ENCODE results near the gene LRRC45.
A peak's percentile ranks its signal among the peaks of the same experiment; 100 is the strongest.

The LRRC45 gene

GRCh38 chr17:82011617-82012187, 11.4 kb upstream of the LRRC45 start:
- Histone ChIP-seq H3K36me3 (ENCODE audit: control insufficient read depth in 2 of 2, insufficient read depth in 1 of 2, low read length in 2 of 2) (peaks cover 0 to 5% of the 10 kb centered on the region in 2 experiments; a peak in 1 of 3 replicates), H3K27ac (ENCODE audit: extremely low read depth, low read depth, low read length) (no peak overlapping the region), H3K4me3 (ENCODE audit: low read depth, low read length) (no peak overlapping the region), H3K9me3 (ENCODE audit: control insufficient read depth, insufficient read depth, low read depth, low read length) (no peaks in the 10 kb centered on the region), H3K4me1 (ENCODE audit: control insufficient read depth, insufficient read depth, low read length) (no peaks in the 10 kb centered on the region)
- ChIA-PET CTCF (interaction anchor here (0.6 to 4.7 kb wide), 2 partner anchors 9 to 87 kb away, joined by 3 to 30 read pairs; no protein-coding TSS in a partner anchor), POLR2A (no interaction called here)
- peak; percentile 74 for TF ChIP-seq GLIS1 (tag by site-specific recombination; IDR thresholded peaks at IDR 0.05)
- TF ChIP-seq FEZF1 (tag by site-specific recombination; IDR thresholded peaks at IDR 0.05) = no peak
- TF ChIP-seq ZNF19 (tag by site-specific recombination; IDR thresholded peaks at IDR 0.05; ENCODE audit: low read depth) = no peak
- peak; percentile 52 for TF ChIP-seq GLIS2 (tag by site-specific recombination; IDR thresholded peaks at IDR 0.05)
- TF ChIP-seq REPIN1 (tag by site-specific recombination; IDR thresholded peaks at IDR 0.05; ENCODE audit: low read depth) = no peak
- TF ChIP-seq ZNF501 (tag by site-specific recombination; IDR thresholded peaks at IDR 0.05) = no peak
- peak; percentile 90 for TF ChIP-seq ZIC2 (tag by site-specific recombination; IDR thresholded peaks at IDR 0.05)
- no peak for TF ChIP-seq ZNF114 (tag by site-specific recombination; IDR thresholded peaks at IDR 0.05)
- TF ChIP-seq, protein P1, sequence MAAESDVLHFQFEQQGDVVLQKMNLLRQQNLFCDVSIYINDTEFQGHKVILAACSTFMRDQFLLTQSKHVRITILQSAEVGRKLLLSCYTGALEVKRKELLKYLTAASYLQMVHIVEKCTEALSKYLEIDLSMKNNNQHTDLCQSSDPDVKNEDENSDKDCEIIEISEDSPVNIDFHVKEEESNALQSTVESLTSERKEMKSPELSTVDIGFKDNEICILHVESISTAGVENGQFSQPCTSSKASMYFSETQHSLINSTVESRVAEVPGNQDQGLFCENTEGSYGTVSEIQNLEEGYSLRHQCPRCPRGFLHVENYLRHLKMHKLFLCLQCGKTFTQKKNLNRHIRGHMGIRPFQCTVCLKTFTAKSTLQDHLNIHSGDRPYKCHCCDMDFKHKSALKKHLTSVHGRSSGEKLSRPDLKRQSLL (tag by site-specific recombination; IDR thresholded peaks at IDR 0.05) = no peak
- no peak for TF ChIP-seq ZNF837 (tag by site-specific recombination; IDR thresholded peaks at IDR 0.05)
- TF ChIP-seq, protein P2, sequence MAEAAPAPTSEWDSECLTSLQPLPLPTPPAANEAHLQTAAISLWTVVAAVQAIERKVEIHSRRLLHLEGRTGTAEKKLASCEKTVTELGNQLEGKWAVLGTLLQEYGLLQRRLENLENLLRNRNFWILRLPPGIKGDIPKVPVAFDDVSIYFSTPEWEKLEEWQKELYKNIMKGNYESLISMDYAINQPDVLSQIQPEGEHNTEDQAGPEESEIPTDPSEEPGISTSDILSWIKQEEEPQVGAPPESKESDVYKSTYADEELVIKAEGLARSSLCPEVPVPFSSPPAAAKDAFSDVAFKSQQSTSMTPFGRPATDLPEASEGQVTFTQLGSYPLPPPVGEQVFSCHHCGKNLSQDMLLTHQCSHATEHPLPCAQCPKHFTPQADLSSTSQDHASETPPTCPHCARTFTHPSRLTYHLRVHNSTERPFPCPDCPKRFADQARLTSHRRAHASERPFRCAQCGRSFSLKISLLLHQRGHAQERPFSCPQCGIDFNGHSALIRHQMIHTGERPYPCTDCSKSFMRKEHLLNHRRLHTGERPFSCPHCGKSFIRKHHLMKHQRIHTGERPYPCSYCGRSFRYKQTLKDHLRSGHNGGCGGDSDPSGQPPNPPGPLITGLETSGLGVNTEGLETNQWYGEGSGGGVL (tag by site-specific recombination; IDR thresholded peaks at IDR 0.05) = no peak
- TF ChIP-seq, protein P3, sequence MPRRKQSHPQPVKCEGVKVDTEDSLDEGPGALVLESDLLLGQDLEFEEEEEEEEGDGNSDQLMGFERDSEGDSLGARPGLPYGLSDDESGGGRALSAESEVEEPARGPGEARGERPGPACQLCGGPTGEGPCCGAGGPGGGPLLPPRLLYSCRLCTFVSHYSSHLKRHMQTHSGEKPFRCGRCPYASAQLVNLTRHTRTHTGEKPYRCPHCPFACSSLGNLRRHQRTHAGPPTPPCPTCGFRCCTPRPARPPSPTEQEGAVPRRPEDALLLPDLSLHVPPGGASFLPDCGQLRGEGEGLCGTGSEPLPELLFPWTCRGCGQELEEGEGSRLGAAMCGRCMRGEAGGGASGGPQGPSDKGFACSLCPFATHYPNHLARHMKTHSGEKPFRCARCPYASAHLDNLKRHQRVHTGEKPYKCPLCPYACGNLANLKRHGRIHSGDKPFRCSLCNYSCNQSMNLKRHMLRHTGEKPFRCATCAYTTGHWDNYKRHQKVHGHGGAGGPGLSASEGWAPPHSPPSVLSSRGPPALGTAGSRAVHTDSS (tag by site-specific recombination; IDR thresholded peaks at IDR 0.05) = no peak

DNA sequence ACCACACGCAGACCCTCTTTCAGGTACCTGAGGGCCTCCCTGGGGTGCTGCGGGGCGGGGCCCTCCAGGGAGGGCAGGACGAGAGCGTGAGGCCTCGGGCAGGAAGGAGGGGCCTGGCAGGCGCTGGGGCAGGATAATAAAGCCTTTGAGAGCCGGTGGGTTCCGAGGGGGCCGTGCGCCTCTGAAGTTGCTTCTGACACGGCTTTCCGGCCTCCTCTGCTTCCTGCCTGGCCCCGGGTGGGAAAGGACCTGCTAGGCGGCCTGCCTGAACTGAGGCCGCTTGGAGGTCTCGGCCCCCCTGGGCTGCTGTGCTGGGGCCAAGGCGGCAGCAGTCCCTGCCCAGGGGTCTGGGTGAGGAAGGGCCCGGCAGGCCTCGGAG, 10.9 kb upstream of the LRRC45 start:
- Histone ChIP-seq H3K9me3 (ENCODE audit: control insufficient read depth, insufficient read depth, low read depth, low read length) (no peaks in the 10 kb centered on the region), H3K36me3 (ENCODE audit: control insufficient read depth in 2 of 2, insufficient read depth in 1 of 2, low read length in 2 of 2) (peaks cover 0 to 5% of the 10 kb centered on the region in 2 experiments; a peak in 1 of 3 replicates), H3K4me3 (ENCODE audit: low read depth, low read length) (no peak overlapping the region), H3K4me1 (ENCODE audit: control insufficient read depth, insufficient read depth, low read length) (no peaks in the 10 kb centered on the region), H3K27ac (ENCODE audit: extremely low read depth, low read depth, low read length) (0 out of 2 replicates have a peak overlapping the region, but pooled peaks have one; percentile 17)
- TF ChIP-seq GLIS2 (tag by site-specific recombination; IDR thresholded peaks at IDR 0.05) (peak; percentile 40; the same call in 1 of the 2 replicates), GLIS1 (tag by site-specific recombination; IDR thresholded peaks at IDR 0.05) (peak; percentile 73), ZNF768 (tag by site-specific recombination; IDR thresholded peaks at IDR 0.05) (no peak)
- CTCF ChIA-PET = no interaction called here
- POLR2A ChIA-PET = no interaction called here

DNA sequence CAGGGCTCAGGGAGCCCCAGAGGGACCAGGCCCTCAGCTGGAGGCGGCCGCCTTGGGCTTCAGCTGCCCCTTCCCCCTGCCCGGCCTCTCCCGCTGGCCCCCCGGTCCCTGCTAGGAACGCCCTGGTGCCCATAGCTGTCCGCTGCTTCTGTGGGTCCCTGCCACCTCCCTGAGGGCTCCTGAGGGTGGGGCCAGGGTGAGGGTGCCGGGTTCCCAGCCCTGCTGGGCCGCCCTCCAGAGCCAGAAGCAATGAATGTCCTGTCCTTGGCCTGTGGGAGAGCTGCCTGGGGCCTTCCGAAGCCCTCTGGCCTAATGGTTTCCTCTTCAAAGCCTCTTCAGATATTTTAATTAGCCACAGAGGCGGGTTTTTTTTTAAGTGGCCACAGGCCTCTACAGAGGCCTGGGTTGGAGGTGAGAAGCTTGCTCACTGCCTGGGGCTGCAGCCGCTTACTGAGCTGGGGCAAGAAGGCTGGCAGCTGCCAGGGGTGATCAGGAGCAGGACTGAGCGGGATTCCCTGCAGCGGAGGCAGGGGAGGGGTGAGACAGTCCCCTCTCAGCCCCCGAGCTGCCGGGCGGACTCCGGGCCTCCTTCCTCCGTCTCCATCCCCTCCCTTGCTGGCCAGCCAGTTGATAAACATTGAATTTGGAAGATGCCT, 10.3 kb upstream of the LRRC45 start:
- Histone ChIP-seq H3K9me3 (ENCODE audit: control insufficient read depth, insufficient read depth, low read depth, low read length) (no peaks in the 10 kb centered on the region), H3K4me1 (ENCODE audit: control insufficient read depth, insufficient read depth, low read length) (no peaks in the 10 kb centered on the region), H3K4me3 (ENCODE audit: low read depth, low read length) (no peak overlapping the region), H3K36me3 (ENCODE audit: control insufficient read depth in 2 of 2, insufficient read depth in 1 of 2, low read length in 2 of 2) (peaks cover 0 to 5% of the 10 kb centered on the region in 2 experiments; a peak in 1 of 3 replicates), H3K27ac (ENCODE audit: extremely low read depth, low read depth, low read length) (peak overlapping the region; percentile 17; the same call in 1 of the 2 replicates)
- CTCF ChIA-PET = interaction anchor here (1.1 kb wide), 1 partner anchor 9 kb away, joined by 4 read pairs; no protein-coding TSS in a partner anchor
- TF ChIP-seq ZSCAN30 (tag by site-specific recombination; IDR thresholded peaks at IDR 0.05) = no peak
- peak; percentile 13; the same call in 1 of the 2 replicates for TF ChIP-seq ZIC2 (tag by site-specific recombination; IDR thresholded peaks at IDR 0.05)
- no peak for TF ChIP-seq ZNF146 (tag by site-specific recombination; IDR thresholded peaks at IDR 0.05)
- no peak for TF ChIP-seq ZNF610 (tag by site-specific recombination; IDR thresholded peaks at IDR 0.05; ENCODE audit: borderline replicate concordance)
- no peak for TF ChIP-seq ZNF24 (tag by site-specific recombination; IDR thresholded peaks at IDR 0.05)
- TF ChIP-seq MZF1 (tag by site-specific recombination; IDR thresholded peaks at IDR 0.05; ENCODE audit: borderline replicate concordance) = no peak
- no peak for TF ChIP-seq ZNF701 (tag by site-specific recombination; IDR thresholded peaks at IDR 0.05)
- TF ChIP-seq ZNF19 (tag by site-specific recombination; IDR thresholded peaks at IDR 0.05; ENCODE audit: low read depth) = no peak
- peak; percentile 50 for TF ChIP-seq GLIS1 (tag by site-specific recombination; IDR thresholded peaks at IDR 0.05)
- TF ChIP-seq, protein P4, sequence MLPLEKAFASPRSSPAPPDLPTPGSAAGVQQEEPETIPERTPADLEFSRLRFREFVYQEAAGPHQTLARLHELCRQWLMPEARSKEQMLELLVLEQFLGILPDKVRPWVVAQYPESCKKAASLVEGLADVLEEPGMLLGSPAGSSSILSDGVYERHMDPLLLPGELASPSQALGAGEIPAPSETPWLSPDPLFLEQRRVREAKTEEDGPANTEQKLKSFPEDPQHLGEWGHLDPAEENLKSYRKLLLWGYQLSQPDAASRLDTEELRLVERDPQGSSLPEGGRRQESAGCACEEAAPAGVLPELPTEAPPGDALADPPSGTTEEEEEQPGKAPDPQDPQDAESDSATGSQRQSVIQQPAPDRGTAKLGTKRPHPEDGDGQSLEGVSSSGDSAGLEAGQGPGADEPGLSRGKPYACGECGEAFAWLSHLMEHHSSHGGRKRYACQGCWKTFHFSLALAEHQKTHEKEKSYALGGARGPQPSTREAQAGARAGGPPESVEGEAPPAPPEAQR (tag by site-specific recombination; IDR thresholded peaks at IDR 0.05) = no peak
- POLR2A ChIA-PET = interaction anchor here (0.8 kb wide), 1 partner anchor 10 kb away, joined by 3 read pairs; the partner anchor contains the start of genes CENPX and LRRC45

Data from HEK293 (cell line).